K562 (cell line): ENCODE results near the gene CNGB1. TPM values are rescaled to one million over a fixed set of nuclear protein-coding genes. Genes with fewer than 3 reads are reported as not detected.

ENCODE experiments used
- FOSL1 ChIP-seq: fragments of 200-800 bp; sonication (Bioruptor generic); conservative IDR thresholded peaks from 2 replicates; pipeline ENCODE4 v1.6.1; 2016; ENCODE audit warnings: missing genetic modification characterization, missing compliant biosample characterization
- PHF20 ChIP-seq: fragments of 450-650 bp; IDR thresholded peaks from 2 replicates; pipeline ENCODE4 v1.6.1; 2018; ENCODE audit not compliant: partially characterized antibody
- polyA plus RNA-seq, 8 experiments: library from polyadenylated mRNA; depleted of rRNA in 4 of 8; stranded (reverse) in 5 of 8; unstranded in 3 of 8; fragments of >200 nt; fragmentation: Nextera tagmentation in 2 of 8; fragmentation: Illumina TruSeq in 1 of 8; extraction: Ambion mirVana in 2 of 8; extraction: Trizol in 1 of 8; gene quantifications; 2 replicates each; pipeline versions ENCODE4 v1.2.1 to v1.2.3, GENCODE V29; 2011 to 2014; ENCODE audit warnings: inconsistent platforms in 1 of 8, missing spikeins in 1 of 8
- total RNA-seq, 7 experiments: library from RNA; depleted of rRNA in 6 of 7; stranded (reverse); fragments of >200 nt in 6 of 7; fragmentation: Illumina TruSeq in 2 of 7; extraction: Trizol in 2 of 7; gene quantifications; 2 replicates each; pipeline versions ENCODE4 v1.2.1 to v1.2.3, GENCODE V29; 2011 to 2021; ENCODE audit warnings: low replicate concordance in 1 of 7
- TF ChIP-seq, protein P1 (sequence below): sonication (generic); formaldehyde crosslinking; IDR thresholded peaks from 2 replicates; pipeline ENCODE4 v1.8.0; 2023; ENCODE audit warnings: missing genetic modification reagents, mild to moderate bottlenecking, borderline replicate concordance
- TF ChIP-seq, protein P2 (sequence below), 2 experiments: fragments of 450-650 bp; formaldehyde crosslinking in 1 of 2; IDR thresholded peaks; 2 replicates each; pipeline versions ENCODE4 v1.4.0 to v1.6.1; 2014 to 2020; ENCODE audit warnings: mild to moderate bottlenecking in 2 of 2, borderline replicate concordance in 1 of 2, low read depth in 1 of 2
- TF ChIP-seq, protein P3 (sequence below): fragments of 250-450 bp; sonication (Bioruptor Pico); IDR thresholded peaks from 2 replicates; pipeline ENCODE4 v1.4.0; 2020; ENCODE audit warnings: mild to moderate bottlenecking, moderate library complexity, borderline replicate concordance

CNGB1 gene
- total and polyA plus RNA-seq, 9 of the 15 experiments (the other 6 are each of a cell fraction or from before 2014, with no cell fraction given), result not detected

DNA sequence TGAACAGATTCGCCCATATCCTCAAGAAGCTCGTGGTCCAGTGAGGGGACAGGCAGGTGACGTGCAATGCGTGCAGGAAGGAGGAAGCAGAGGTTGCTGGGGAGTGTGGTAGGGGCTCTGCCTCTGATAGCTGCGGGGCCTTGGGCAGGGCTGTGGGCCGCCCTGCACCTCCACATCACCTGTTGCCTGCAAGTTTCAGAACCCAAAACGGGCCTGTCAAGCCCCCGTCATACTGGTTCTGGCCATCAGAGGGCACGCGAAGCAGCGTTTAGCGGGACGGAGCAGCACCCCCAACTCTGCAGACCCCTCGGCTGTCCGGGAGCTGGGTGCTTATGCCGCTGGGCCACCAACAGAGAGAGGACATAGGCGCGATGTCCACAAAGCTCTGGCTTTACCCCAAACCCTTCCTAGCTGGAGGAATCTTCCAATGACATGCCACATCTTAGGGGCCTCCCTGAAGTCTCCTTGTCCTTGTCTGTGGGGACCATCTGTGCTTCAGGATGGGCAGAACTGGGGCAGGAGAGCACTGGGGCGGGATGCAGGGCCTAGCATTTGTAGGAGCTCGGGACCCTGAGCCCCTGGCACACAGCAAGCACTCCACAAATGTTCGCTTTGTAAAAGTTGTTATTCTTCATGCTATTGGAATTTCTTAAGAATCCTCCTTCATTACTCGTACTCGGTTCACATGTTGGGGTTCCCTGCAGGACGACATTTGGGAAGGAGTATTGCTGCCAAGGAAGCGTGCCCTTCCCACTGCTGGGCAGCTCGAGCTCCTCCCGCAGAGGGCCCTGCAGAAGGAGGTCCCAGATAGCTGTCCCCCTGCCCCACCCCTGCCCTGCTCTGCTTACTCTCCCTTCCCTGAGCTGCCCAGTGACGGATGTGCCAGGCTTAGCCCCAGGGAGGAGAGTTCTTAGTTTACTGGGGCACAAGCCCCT lies 64.3 kb downstream of the CNGB1 start (continued):
- TF ChIP-seq, protein P1, sequence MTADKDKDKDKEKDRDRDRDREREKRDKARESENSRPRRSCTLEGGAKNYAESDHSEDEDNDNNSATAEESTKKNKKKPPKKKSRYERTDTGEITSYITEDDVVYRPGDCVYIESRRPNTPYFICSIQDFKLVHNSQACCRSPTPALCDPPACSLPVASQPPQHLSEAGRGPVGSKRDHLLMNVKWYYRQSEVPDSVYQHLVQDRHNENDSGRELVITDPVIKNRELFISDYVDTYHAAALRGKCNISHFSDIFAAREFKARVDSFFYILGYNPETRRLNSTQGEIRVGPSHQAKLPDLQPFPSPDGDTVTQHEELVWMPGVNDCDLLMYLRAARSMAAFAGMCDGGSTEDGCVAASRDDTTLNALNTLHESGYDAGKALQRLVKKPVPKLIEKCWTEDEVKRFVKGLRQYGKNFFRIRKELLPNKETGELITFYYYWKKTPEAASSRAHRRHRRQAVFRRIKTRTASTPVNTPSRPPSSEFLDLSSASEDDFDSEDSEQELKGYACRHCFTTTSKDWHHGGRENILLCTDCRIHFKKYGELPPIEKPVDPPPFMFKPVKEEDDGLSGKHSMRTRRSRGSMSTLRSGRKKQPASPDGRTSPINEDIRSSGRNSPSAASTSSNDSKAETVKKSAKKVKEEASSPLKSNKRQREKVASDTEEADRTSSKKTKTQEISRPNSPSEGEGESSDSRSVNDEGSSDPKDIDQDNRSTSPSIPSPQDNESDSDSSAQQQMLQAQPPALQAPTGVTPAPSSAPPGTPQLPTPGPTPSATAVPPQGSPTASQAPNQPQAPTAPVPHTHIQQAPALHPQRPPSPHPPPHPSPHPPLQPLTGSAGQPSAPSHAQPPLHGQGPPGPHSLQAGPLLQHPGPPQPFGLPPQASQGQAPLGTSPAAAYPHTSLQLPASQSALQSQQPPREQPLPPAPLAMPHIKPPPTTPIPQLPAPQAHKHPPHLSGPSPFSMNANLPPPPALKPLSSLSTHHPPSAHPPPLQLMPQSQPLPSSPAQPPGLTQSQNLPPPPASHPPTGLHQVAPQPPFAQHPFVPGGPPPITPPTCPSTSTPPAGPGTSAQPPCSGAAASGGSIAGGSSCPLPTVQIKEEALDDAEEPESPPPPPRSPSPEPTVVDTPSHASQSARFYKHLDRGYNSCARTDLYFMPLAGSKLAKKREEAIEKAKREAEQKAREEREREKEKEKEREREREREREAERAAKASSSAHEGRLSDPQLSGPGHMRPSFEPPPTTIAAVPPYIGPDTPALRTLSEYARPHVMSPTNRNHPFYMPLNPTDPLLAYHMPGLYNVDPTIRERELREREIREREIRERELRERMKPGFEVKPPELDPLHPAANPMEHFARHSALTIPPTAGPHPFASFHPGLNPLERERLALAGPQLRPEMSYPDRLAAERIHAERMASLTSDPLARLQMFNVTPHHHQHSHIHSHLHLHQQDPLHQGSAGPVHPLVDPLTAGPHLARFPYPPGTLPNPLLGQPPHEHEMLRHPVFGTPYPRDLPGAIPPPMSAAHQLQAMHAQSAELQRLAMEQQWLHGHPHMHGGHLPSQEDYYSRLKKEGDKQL (CRISPR knock-in tag), result no peak
- TF ChIP-seq, protein P2, sequence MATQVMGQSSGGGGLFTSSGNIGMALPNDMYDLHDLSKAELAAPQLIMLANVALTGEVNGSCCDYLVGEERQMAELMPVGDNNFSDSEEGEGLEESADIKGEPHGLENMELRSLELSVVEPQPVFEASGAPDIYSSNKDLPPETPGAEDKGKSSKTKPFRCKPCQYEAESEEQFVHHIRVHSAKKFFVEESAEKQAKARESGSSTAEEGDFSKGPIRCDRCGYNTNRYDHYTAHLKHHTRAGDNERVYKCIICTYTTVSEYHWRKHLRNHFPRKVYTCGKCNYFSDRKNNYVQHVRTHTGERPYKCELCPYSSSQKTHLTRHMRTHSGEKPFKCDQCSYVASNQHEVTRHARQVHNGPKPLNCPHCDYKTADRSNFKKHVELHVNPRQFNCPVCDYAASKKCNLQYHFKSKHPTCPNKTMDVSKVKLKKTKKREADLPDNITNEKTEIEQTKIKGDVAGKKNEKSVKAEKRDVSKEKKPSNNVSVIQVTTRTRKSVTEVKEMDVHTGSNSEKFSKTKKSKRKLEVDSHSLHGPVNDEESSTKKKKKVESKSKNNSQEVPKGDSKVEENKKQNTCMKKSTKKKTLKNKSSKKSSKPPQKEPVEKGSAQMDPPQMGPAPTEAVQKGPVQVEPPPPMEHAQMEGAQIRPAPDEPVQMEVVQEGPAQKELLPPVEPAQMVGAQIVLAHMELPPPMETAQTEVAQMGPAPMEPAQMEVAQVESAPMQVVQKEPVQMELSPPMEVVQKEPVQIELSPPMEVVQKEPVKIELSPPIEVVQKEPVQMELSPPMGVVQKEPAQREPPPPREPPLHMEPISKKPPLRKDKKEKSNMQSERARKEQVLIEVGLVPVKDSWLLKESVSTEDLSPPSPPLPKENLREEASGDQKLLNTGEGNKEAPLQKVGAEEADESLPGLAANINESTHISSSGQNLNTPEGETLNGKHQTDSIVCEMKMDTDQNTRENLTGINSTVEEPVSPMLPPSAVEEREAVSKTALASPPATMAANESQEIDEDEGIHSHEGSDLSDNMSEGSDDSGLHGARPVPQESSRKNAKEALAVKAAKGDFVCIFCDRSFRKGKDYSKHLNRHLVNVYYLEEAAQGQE (IDR thresholded peaks at IDR 0.05; ENCODE audit: borderline replicate concordance), result peak; percentile 55; the same call in 1 of the 2 replicates
- TF ChIP-seq, protein P2 (CRISPR knock-in tag; IDR thresholded peaks at IDR 0.05; ENCODE audit: low read depth), result no peak
- TF ChIP-seq FOSL1 (tag) (no peak), PHF20 (no peak)
- TF ChIP-seq, protein P3, sequence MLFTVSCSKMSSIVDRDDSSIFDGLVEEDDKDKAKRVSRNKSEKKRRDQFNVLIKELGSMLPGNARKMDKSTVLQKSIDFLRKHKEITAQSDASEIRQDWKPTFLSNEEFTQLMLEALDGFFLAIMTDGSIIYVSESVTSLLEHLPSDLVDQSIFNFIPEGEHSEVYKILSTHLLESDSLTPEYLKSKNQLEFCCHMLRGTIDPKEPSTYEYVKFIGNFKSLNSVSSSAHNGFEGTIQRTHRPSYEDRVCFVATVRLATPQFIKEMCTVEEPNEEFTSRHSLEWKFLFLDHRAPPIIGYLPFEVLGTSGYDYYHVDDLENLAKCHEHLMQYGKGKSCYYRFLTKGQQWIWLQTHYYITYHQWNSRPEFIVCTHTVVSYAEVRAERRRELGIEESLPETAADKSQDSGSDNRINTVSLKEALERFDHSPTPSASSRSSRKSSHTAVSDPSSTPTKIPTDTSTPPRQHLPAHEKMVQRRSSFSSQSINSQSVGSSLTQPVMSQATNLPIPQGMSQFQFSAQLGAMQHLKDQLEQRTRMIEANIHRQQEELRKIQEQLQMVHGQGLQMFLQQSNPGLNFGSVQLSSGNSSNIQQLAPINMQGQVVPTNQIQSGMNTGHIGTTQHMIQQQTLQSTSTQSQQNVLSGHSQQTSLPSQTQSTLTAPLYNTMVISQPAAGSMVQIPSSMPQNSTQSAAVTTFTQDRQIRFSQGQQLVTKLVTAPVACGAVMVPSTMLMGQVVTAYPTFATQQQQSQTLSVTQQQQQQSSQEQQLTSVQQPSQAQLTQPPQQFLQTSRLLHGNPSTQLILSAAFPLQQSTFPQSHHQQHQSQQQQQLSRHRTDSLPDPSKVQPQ, result no peak
